Measurements from ENCODE around the gene FBN1. TPM values are rescaled to one million over a fixed set of nuclear protein-coding genes. Genes with fewer than 3 reads are reported as not detected.
A peak's percentile ranks its signal among the peaks of the same experiment; 100 is the strongest.

The FBN1 gene
- total and polyA plus RNA-seq, 2 donors (not counting 3 experiments of a cell fraction or from before 2014, with no cell fraction given) = 107 to 111 TPM

DNA sequence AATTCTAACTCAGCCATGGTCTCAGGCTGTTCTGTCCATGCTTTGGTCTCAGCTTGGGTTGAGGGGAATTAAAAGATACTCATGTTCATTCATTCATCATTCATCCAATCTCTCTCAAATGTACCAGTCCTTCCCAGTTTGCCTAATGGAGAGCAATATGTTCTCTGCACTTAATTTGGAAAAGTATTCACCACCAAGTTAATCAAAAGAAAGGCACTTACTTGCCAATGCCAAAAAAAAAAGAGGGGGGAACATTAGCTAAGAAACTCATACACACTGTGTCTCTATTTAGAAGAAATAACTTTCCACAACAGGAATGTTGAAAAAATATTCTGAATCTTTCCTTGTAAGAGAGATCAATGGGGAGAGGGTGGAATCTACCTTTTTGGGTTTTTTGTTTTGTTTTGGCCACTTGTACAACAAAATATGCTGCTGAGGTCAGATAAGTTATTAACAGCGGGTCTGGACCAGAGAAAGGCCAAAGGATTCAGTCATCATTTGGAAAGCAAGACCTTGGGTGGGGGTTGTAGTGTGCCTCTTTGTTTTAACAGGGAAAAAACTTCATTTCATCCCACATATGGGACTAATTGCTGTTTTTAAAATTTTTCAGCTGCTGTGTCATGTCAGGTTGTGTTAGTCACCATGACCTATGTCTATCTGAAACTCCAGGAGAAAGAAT, 152.3 kb downstream of the FBN1 start:
- Histone ChIP-seq H2AFZ (ENCODE audit: low read depth, low read length) (peak overlapping the region; percentile 38), H4K20me1 (replicated peaks; ENCODE audit: control insufficient read depth, extremely low read depth, insufficient read depth, low read length) (no peaks in the 10 kb centered on the region), H3K27ac (ENCODE audit: insufficient read depth, low read depth, low read length) (peak overlapping the region; percentile 59), H3K27me3 (ENCODE audit: control insufficient read depth in 2 of 2, insufficient read depth in 2 of 2, low read length in 2 of 2) (no peaks in the 10 kb centered on the region), H3K79me2 (ENCODE audit: control insufficient read depth, insufficient read depth, low read length) (no peaks in the 10 kb centered on the region), H3K9ac (replicated peaks; ENCODE audit: extremely low read depth, insufficient read depth, low read length) (no peak overlapping the region), H3K9me3 (replicated peaks; ENCODE audit: control insufficient read depth, insufficient read depth, low read length) (no peaks in the 10 kb centered on the region), H3K4me2 (ENCODE audit: insufficient read depth, low read length) (no peak overlapping the region), H3K36me3 (ENCODE audit: control insufficient read depth in 2 of 2, extremely low read depth in 1 of 2, insufficient read depth in 2 of 2, low read length in 2 of 2) (peaks cover 5 to 23% of the 10 kb centered on the region in 2 experiments), H3K9me1 (replicated peaks; ENCODE audit: control insufficient read depth, extremely low read depth, insufficient read depth, low read length) (no peaks in the 10 kb centered on the region), H3K4me1 (ENCODE audit: control insufficient read depth, extremely low read depth, insufficient read depth, low read length) (peaks cover 10% of the 10 kb centered on the region), H3K4me3 (replicated peaks in 1 of 3; ENCODE audit: insufficient read depth in 1 of 3, low read depth in 1 of 3, low read length in 3 of 3) (no peak overlapping the region)
- CTCF ChIA-PET = interaction anchor here (1.0 to 1.8 kb wide), 6 partner anchors 9 to 148 kb away, joined by 3 to 7 read pairs (median 6); no protein-coding TSS in a partner anchor
- TF ChIP-seq JUN (IDR thresholded peaks at IDR 0.05; ENCODE audit: borderline replicate concordance, insufficient read depth, insufficient read length, low read depth) (peak; percentile 37), FOS (IDR thresholded peaks at IDR 0.05; ENCODE audit: borderline replicate concordance, insufficient read depth, low read length) (peak; percentile 54), POLR2AphosphoS5 (IDR thresholded peaks at IDR 0.05; ENCODE audit: insufficient read depth, low read depth, low read length) (no peak)
- intact Hi-C loops (cut with micrococcal nuclease) (no loop called here), dilution Hi-C loops (cut with MboI; ENCODE audit: extremely low pct_ligation_motif_present, low sequenced_read_pairs) (no loop called here)
- peak; percentile 64 for FAIRE-seq
- POLR2A ChIA-PET = no interaction called here
- BruUV-seq (replicated peaks) = no TSS peak
- peak; percentile 53 for DNase-seq (ENCODE audit: low read depth, low spot score)

DNA sequence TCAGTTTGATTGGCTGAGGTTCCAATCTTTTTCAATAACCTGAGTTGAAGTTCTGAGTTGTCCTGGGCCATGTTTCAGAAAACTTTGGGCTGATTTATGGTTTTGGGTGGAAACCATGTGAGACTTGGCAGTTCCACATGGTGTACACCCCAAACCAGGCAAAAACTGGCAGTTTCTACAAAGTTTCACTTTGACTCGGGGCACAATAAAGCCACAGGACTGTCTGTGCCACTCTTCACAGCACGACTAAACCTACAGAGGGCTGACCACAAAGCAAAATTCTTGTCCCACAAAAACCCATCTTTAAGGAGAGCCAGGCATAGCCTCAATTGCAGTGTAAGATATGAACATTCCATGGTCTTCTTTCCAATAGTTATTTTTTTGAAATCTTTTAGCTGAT, 159.3 kb downstream of the FBN1 start:
- H3K27me3 ChIP-seq (ENCODE audit: control insufficient read depth in 2 of 2, insufficient read depth in 2 of 2, low read length in 2 of 2) = no peaks in the 10 kb centered on the region
- ChIA-PET POLR2A (no interaction called here), CTCF (no interaction called here)
- intact Hi-C loops (cut with micrococcal nuclease) (no loop called here), dilution Hi-C loops (cut with MboI; ENCODE audit: extremely low pct_ligation_motif_present, low sequenced_read_pairs) (no loop called here)
- no peaks in the 10 kb centered on the region for H4K20me1 ChIP-seq (replicated peaks; ENCODE audit: control insufficient read depth, extremely low read depth, insufficient read depth, low read length)
- no peaks in the 10 kb centered on the region for H3K79me2 ChIP-seq (ENCODE audit: control insufficient read depth, insufficient read depth, low read length)
- no peak overlapping the region for H2AFZ ChIP-seq (ENCODE audit: low read depth, low read length)
- H3K9me3 ChIP-seq (replicated peaks; ENCODE audit: control insufficient read depth, insufficient read depth, low read length) = no peaks in the 10 kb centered on the region
- H3K27ac ChIP-seq (ENCODE audit: insufficient read depth, low read depth, low read length) = no peak overlapping the region
- no peak for DNase-seq (ENCODE audit: low read depth, low spot score)
- FAIRE-seq = no peak
- no peaks in the 10 kb centered on the region for H3K9me1 ChIP-seq (replicated peaks; ENCODE audit: control insufficient read depth, extremely low read depth, insufficient read depth, low read length)
- H3K4me2 ChIP-seq (ENCODE audit: insufficient read depth, low read length) = no peak overlapping the region
- H3K9ac ChIP-seq (replicated peaks; ENCODE audit: extremely low read depth, insufficient read depth, low read length) = no peak overlapping the region
- no TSS peak for BruUV-seq (replicated peaks)
- H3K36me3 ChIP-seq (ENCODE audit: control insufficient read depth in 2 of 2, extremely low read depth in 1 of 2, insufficient read depth in 2 of 2, low read length in 2 of 2) = peaks cover 20 to 40% of the 10 kb centered on the region in 2 experiments
- TF ChIP-seq JUN (IDR thresholded peaks at IDR 0.05; ENCODE audit: borderline replicate concordance, insufficient read depth, insufficient read length, low read depth) (no peak), GATA2 (IDR thresholded peaks at IDR 0.05; ENCODE audit: insufficient read depth, insufficient read length, low read depth, low read length) (no peak), MYC (IDR thresholded peaks at IDR 0.05; ENCODE audit: low read depth, low read length) (no peak), FOS (IDR thresholded peaks at IDR 0.05; ENCODE audit: borderline replicate concordance, insufficient read depth, low read length) (no peak)
- TF ChIP-seq, protein P1, sequence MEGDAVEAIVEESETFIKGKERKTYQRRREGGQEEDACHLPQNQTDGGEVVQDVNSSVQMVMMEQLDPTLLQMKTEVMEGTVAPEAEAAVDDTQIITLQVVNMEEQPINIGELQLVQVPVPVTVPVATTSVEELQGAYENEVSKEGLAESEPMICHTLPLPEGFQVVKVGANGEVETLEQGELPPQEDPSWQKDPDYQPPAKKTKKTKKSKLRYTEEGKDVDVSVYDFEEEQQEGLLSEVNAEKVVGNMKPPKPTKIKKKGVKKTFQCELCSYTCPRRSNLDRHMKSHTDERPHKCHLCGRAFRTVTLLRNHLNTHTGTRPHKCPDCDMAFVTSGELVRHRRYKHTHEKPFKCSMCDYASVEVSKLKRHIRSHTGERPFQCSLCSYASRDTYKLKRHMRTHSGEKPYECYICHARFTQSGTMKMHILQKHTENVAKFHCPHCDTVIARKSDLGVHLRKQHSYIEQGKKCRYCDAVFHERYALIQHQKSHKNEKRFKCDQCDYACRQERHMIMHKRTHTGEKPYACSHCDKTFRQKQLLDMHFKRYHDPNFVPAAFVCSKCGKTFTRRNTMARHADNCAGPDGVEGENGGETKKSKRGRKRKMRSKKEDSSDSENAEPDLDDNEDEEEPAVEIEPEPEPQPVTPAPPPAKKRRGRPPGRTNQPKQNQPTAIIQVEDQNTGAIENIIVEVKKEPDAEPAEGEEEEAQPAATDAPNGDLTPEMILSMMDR (IDR thresholded peaks at IDR 0.05; ENCODE audit: extremely low read depth in 1 of 2, insufficient read depth in 1 of 2, low read depth in 1 of 2, low read length in 2 of 2) = no peak
- no peak overlapping the region for H3K4me3 ChIP-seq (replicated peaks in 1 of 3; ENCODE audit: insufficient read depth in 1 of 3, low read depth in 1 of 3, low read length in 3 of 3)
- no peaks in the 10 kb centered on the region for H3K4me1 ChIP-seq (ENCODE audit: control insufficient read depth, extremely low read depth, insufficient read depth, low read length)

All from endothelial cell of umbilical vein (primary cell).